Smooth muscle cell (in vitro differentiated cells): ENCODE results near the gene PKD1L1. TPM values are rescaled to one million over a fixed set of nuclear protein-coding genes. Genes with fewer than 3 reads are reported as not detected.

Source experiments
- DNase-seq: peaks from one replicate; lab custom pipeline; 2025; ENCODE audit not compliant: unreplicated experiment; lab: John Stamatoyannopoulos, UW
- H2AFZ ChIP-seq: fragments of 200-600 bp; sonication (generic); 2 replicates; pipeline ENCODE4 v1.6.0; 2016; ENCODE audit warnings: antibody characterized with exemption, low read depth, mild to moderate bottlenecking
- H3F3A ChIP-seq: fragments of 200-600 bp; sonication (generic); 2 replicates; pipeline ENCODE4 v1.6.0; 2017; ENCODE audit warnings: antibody characterized with exemption, low read depth
- H3K27ac ChIP-seq: fragments of 200-600 bp; sonication (generic); 2 replicates; pipeline ENCODE4 v1.5.1; 2016; ENCODE audit warnings: low read depth, mild to moderate bottlenecking
- H3K27me3 ChIP-seq: fragments of 200-600 bp; sonication (generic); 2 replicates; pipeline ENCODE4 v1.6.1; 2016; ENCODE audit warnings: low read depth, mild to moderate bottlenecking
- H3K36me3 ChIP-seq: fragments of 200-600 bp; sonication (generic); 2 replicates; pipeline ENCODE4 v1.5.1; 2016; ENCODE audit warnings: low read depth
- H3K4me1 ChIP-seq: fragments of 200-600 bp; sonication (generic); 2 replicates; pipeline ENCODE4 v1.5.1; 2016; ENCODE audit warnings: low read depth
- H3K4me2 ChIP-seq: fragments of 200-600 bp; sonication (generic); 2 replicates; pipeline ENCODE4 v1.6.0; 2016; ENCODE audit warnings: mild to moderate bottlenecking
- H3K4me3 ChIP-seq: fragments of 200-600 bp; sonication (generic); 2 replicates; pipeline ENCODE4 v1.5.1; 2016; ENCODE audit warnings: mild to moderate bottlenecking
- H3K79me2 ChIP-seq: fragments of 200-600 bp; sonication (generic); 2 replicates; pipeline ENCODE4 v1.6.0; 2016; ENCODE audit warnings: low read depth, mild to moderate bottlenecking
- H3K9ac ChIP-seq: fragments of 200-600 bp; sonication (generic); 2 replicates; pipeline ENCODE4 v1.6.0; 2016; ENCODE audit warnings: low read depth
- H3K9me3 ChIP-seq: fragments of 200-600 bp; sonication (generic); replicated peaks from 2 replicates; pipeline ENCODE4 v1.5.1; 2016; ENCODE audit warnings: low read depth
- H4K20me1 ChIP-seq: fragments of 200-600 bp; sonication (generic); 2 replicates; pipeline ENCODE4 v1.6.0; 2016; ENCODE audit warnings: low read depth
- WGBS: methylation state at CpG from one replicate; pipeline ENCODE4 v1.1.7; 2016; ENCODE audit warnings: low lambda C conversion rate; 5-methylcytosine and 5-hydroxymethylcytosine counted together
- polyA plus RNA-seq: library from polyadenylated mRNA; unstranded; fragments of >200 nt; fragmentation: Nextera tagmentation; extraction: Ambion mirVana; gene quantifications from 2 replicates; pipeline ENCODE4 v1.2.1, GENCODE V29; 2016
- total RNA-seq: library from RNA; depleted of rRNA; stranded (reverse); fragments of >200 nt; gene quantifications from 2 replicates; pipeline ENCODE4 v1.2.3, GENCODE V29; 2014
- TF ChIP-seq, protein P1 (sequence below): fragments of 200-600 bp; sonication (generic); IDR thresholded peaks from 2 replicates; pipeline ENCODE4 v1.5.1; 2017; ENCODE audit warnings: borderline replicate concordance, mild to moderate bottlenecking, antibody characterized with exemption; ENCODE audit not compliant: insufficient read depth, poor library complexity, severe bottlenecking

The PKD1L1 gene
- total and polyA plus RNA-seq, 2 experiments from 2014 or later = 0.04 to 0.06 TPM

DNA sequence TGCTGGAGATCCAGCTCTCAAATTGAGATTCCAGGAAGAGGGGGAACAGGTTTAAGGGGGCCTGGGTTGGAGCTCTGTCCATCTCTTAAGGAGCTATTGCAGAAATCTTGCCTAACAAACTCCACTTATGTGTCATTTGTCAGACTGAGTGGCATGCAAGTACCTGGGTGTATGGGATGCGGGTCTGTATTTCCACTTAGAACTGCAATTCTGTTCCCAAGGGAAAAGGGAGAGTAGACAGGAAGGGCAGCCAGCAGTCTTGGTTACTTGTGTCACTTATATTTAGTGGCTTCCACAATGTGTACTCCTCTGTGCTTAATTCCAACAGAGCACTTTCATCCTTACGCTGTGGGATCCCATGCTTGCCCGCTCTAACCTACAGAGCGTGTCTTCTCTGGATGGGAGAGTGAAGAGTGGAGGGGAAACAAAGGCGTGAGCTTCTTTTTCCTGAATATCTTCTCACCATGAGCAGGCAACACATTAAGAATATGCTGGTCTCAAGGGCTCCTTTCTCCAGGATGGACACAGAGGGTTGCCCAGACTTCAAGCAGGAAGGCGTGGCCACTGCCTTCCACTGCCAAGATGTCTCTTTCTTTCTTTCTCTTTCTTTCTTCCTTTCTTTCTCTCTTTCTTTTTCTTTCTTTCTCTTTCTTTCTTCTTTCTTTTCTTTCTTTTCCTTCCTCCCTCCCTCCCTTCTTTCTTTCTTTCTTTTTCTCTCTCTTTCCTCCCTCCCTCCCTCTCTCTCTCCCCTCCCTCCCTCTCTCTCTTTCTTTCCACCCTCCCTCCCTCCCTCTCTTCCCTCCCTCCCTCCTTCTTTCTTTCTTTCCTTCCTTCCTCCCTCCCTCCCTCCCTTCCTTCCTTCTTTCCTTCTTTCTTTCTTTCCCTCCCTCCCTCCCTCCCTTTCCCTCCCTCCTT lies 212.6 kb downstream of the PKD1L1 start:
- H3F3A ChIP-seq = no peaks in the 10 kb centered on the region
- no peaks in the 10 kb centered on the region for H3K9me3 ChIP-seq
- H3K79me2 ChIP-seq = no peaks in the 10 kb centered on the region
- H3K4me1 ChIP-seq = peaks cover 6% of the 10 kb centered on the region
- H3K4me3 ChIP-seq = no peak overlapping the region
- H3K4me2 ChIP-seq = no peak overlapping the region
- no peak for DNase-seq
- WGBS = 95% methylated on average over 6 of the region's 6 CpGs
- H3K36me3 ChIP-seq = no peaks in the 10 kb centered on the region
- TF ChIP-seq, protein P1, sequence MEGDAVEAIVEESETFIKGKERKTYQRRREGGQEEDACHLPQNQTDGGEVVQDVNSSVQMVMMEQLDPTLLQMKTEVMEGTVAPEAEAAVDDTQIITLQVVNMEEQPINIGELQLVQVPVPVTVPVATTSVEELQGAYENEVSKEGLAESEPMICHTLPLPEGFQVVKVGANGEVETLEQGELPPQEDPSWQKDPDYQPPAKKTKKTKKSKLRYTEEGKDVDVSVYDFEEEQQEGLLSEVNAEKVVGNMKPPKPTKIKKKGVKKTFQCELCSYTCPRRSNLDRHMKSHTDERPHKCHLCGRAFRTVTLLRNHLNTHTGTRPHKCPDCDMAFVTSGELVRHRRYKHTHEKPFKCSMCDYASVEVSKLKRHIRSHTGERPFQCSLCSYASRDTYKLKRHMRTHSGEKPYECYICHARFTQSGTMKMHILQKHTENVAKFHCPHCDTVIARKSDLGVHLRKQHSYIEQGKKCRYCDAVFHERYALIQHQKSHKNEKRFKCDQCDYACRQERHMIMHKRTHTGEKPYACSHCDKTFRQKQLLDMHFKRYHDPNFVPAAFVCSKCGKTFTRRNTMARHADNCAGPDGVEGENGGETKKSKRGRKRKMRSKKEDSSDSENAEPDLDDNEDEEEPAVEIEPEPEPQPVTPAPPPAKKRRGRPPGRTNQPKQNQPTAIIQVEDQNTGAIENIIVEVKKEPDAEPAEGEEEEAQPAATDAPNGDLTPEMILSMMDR = no peak
- no peak overlapping the region for H3K9ac ChIP-seq
- H3K27ac ChIP-seq = no peak overlapping the region
- H2AFZ ChIP-seq = no peak overlapping the region
- H4K20me1 ChIP-seq = no peaks in the 10 kb centered on the region
- H3K27me3 ChIP-seq = no peaks in the 10 kb centered on the region

DNA sequence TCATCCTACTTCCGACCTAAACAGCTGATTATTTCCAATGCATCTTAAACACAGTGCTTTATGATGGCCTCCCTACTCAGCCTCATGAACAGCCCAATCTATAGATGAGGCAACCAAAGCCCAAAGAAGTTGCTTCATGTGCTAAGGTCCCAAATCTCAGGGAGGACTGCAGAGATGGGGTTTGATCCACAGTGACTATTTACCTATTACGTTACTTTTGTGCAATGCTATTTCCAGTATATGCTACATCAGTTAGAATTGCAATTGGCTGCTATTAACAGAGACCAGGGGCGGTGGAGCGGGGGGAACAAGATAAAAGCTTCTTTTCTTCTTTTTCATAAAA lies 213.3 kb downstream of the PKD1L1 start:
- Histone ChIP-seq H3F3A (no peaks in the 10 kb centered on the region), H3K27me3 (no peaks in the 10 kb centered on the region), H3K4me1 (peaks cover 6% of the 10 kb centered on the region), H2AFZ (no peak overlapping the region), H3K9me3 (no peaks in the 10 kb centered on the region), H3K9ac (no peak overlapping the region), H3K27ac (no peak overlapping the region), H3K36me3 (no peaks in the 10 kb centered on the region), H4K20me1 (no peaks in the 10 kb centered on the region), H3K4me3 (no peak overlapping the region), H3K4me2 (no peak overlapping the region), H3K79me2 (no peaks in the 10 kb centered on the region)
- DNase-seq = no peak
- TF ChIP-seq, protein P1 = no peak
- WGBS = 92% methylated on average over 4 of the region's 4 CpGs

DNA sequence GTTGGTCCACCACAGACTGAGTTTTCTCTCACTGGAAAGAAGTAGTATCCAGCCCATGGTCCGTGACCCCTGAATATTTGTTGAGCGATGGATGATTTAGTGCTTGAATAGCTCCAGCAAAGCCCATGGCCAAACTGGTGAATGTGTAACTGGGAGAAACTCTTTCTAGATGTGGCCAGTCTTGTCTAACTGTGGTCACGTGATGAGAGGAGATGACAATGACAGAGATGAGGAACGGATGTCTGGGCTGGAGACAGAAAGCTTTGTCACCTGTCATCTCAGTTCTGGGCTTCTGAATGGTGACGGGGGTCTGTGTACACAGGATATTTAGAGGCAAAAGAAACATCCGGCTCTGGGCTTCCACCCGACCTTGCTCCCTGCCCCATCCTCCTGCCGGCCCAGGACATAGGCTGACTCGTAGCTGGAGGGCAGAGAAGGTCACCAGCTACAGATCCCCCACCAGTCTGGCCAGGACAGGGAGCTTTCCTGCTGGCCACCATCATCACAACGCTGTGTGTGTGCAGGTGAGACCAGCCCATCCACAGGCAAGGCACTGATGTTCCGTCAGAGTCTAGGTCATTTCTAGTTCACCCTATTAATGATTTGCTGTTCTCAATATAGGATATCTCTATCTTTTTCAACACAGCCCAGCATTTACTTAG lies 213.8 kb downstream of the PKD1L1 start:
- Histone ChIP-seq H3K79me2 (no peaks in the 10 kb centered on the region), H4K20me1 (no peaks in the 10 kb centered on the region), H2AFZ (no peak overlapping the region), H3K9ac (no peak overlapping the region), H3K27me3 (no peaks in the 10 kb centered on the region), H3K4me2 (no peak overlapping the region), H3F3A (no peaks in the 10 kb centered on the region), H3K9me3 (no peaks in the 10 kb centered on the region), H3K36me3 (no peaks in the 10 kb centered on the region), H3K27ac (no peak overlapping the region), H3K4me3 (no peak overlapping the region), H3K4me1 (peaks cover 3% of the 10 kb centered on the region)
- TF ChIP-seq, protein P1 = no peak
- DNase-seq = no peak
- WGBS = 87% methylated on average over 11 of the region's 11 CpGs
